Measurements from ENCODE around the gene LRIT1. TPM values are rescaled to one million over a fixed set of nuclear protein-coding genes. Genes with fewer than 3 reads are reported as not detected.
"Not testable (repeated sequence)": the region's sequence is repeated elsewhere in the genome, so short reads cannot be mapped to it uniquely, and the experiment has no call there.

The LRIT1 gene
- total RNA-seq, 1 experiment from 2014 or later: not detected

DNA sequence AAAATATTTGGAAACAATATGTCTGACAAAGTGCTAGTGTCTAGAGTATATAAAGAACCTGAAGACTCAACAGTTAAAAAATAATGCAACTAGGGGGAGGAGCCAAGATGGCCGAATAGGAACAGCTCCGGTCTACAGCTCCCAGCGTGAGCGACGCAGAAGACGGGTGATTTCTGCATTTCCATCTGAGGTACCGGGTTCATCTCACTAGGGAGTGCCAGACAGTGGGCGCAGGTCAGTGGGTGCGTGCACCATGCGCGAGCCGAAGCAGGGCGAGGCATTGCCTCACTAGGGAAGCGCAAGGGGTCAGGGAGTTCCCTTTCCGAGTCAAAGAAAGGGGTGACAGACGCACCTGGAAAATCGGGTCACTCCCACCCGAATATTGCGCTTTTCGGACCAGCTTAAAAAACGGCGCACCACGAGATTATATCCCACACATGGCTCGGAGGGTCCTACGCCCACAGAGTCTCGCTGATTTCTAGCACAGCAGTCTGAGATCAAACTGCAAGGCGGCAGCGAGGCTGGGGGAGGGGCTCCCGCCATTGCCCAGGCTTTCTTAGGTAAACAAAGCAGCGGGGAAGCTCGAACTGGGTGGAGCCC is 38.6 kb upstream of the LRIT1 start:
- H3K4me1 Mint-ChIP-seq; ATAC-seq; H3K36me3 Mint-ChIP-seq; POLR2A ChIA-PET; H3K27me3 Mint-ChIP-seq (ENCODE audit: low read depth); H3K27ac Mint-ChIP-seq: not testable (repeated sequence)
- peaks cover 16% of the 10 kb centered on the region; the same call in 1 of the 2 replicates for H3K9me3 Mint-ChIP-seq
- H3K4me3 Mint-ChIP-seq: peak overlapping the region; percentile 82
- DNase-seq (ENCODE audit: low spot score): peak; percentile 72
- CTCF ChIA-PET: interaction anchor here (0.7 to 2.4 kb wide), 4 partner anchors 12 to 269 kb away, joined by 3 to 17 read pairs (median 4); no protein-coding TSS in a partner anchor
- TF ChIP-seq, protein P1, sequence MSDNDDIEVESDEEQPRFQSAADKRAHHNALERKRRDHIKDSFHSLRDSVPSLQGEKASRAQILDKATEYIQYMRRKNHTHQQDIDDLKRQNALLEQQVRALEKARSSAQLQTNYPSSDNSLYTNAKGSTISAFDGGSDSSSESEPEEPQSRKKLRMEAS (CRISPR knock-in tag; IDR thresholded peaks at IDR 0.05): peak; percentile 50; the same call in 1 of the 2 replicates
- TF ChIP-seq, protein P2, sequence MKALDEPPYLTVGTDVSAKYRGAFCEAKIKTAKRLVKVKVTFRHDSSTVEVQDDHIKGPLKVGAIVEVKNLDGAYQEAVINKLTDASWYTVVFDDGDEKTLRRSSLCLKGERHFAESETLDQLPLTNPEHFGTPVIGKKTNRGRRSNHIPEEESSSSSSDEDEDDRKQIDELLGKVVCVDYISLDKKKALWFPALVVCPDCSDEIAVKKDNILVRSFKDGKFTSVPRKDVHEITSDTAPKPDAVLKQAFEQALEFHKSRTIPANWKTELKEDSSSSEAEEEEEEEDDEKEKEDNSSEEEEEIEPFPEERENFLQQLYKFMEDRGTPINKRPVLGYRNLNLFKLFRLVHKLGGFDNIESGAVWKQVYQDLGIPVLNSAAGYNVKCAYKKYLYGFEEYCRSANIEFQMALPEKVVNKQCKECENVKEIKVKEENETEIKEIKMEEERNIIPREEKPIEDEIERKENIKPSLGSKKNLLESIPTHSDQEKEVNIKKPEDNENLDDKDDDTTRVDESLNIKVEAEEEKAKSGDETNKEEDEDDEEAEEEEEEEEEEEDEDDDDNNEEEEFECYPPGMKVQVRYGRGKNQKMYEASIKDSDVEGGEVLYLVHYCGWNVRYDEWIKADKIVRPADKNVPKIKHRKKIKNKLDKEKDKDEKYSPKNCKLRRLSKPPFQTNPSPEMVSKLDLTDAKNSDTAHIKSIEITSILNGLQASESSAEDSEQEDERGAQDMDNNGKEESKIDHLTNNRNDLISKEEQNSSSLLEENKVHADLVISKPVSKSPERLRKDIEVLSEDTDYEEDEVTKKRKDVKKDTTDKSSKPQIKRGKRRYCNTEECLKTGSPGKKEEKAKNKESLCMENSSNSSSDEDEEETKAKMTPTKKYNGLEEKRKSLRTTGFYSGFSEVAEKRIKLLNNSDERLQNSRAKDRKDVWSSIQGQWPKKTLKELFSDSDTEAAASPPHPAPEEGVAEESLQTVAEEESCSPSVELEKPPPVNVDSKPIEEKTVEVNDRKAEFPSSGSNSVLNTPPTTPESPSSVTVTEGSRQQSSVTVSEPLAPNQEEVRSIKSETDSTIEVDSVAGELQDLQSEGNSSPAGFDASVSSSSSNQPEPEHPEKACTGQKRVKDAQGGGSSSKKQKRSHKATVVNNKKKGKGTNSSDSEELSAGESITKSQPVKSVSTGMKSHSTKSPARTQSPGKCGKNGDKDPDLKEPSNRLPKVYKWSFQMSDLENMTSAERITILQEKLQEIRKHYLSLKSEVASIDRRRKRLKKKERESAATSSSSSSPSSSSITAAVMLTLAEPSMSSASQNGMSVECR (CRISPR knock-in tag; IDR thresholded peaks at IDR 0.05; ENCODE audit: borderline replicate concordance): peak; percentile 59; the same call in 1 of the 2 replicates
- TF ChIP-seq SP1 (CRISPR knock-in tag; conservative IDR thresholded peaks at IDR 0.05) (0 out of 2 replicates have a peak, but pooled peaks have one; percentile 16), TEAD1 (CRISPR knock-in tag; IDR thresholded peaks at IDR 0.05) (0 out of 2 replicates have a peak, but pooled peaks have one; percentile 31), FOXK1 (CRISPR knock-in tag; IDR thresholded peaks at IDR 0.05) (peak; percentile 85), FOXP1 (CRISPR knock-in tag; IDR thresholded peaks at IDR 0.05; ENCODE audit: borderline replicate concordance) (peak; percentile 30; the same call in 1 of the 2 replicates)
- TF ChIP-seq, protein P3, sequence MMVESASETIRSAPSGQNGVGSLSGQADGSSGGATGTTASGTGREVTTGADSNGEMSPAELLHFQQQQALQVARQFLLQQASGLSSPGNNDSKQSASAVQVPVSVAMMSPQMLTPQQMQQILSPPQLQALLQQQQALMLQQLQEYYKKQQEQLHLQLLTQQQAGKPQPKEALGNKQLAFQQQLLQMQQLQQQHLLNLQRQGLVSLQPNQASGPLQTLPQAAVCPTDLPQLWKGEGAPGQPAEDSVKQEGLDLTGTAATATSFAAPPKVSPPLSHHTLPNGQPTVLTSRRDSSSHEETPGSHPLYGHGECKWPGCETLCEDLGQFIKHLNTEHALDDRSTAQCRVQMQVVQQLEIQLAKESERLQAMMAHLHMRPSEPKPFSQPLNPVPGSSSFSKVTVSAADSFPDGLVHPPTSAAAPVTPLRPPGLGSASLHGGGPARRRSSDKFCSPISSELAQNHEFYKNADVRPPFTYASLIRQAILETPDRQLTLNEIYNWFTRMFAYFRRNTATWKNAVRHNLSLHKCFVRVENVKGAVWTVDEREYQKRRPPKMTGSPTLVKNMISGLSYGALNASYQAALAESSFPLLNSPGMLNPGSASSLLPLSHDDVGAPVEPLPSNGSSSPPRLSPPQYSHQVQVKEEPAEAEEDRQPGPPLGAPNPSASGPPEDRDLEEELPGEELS (CRISPR knock-in tag; IDR thresholded peaks at IDR 0.05): 0 out of 2 replicates have a peak, but pooled peaks have one; percentile 69
- TF ChIP-seq, protein P4, sequence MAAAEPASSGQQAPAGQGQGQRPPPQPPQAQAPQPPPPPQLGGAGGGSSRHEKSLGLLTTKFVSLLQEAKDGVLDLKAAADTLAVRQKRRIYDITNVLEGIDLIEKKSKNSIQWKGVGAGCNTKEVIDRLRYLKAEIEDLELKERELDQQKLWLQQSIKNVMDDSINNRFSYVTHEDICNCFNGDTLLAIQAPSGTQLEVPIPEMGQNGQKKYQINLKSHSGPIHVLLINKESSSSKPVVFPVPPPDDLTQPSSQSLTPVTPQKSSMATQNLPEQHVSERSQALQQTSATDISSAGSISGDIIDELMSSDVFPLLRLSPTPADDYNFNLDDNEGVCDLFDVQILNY (CRISPR knock-in tag; IDR thresholded peaks at IDR 0.05): peak; percentile 38; the same call in 1 of the 2 replicates
- TF ChIP-seq, protein P5, sequence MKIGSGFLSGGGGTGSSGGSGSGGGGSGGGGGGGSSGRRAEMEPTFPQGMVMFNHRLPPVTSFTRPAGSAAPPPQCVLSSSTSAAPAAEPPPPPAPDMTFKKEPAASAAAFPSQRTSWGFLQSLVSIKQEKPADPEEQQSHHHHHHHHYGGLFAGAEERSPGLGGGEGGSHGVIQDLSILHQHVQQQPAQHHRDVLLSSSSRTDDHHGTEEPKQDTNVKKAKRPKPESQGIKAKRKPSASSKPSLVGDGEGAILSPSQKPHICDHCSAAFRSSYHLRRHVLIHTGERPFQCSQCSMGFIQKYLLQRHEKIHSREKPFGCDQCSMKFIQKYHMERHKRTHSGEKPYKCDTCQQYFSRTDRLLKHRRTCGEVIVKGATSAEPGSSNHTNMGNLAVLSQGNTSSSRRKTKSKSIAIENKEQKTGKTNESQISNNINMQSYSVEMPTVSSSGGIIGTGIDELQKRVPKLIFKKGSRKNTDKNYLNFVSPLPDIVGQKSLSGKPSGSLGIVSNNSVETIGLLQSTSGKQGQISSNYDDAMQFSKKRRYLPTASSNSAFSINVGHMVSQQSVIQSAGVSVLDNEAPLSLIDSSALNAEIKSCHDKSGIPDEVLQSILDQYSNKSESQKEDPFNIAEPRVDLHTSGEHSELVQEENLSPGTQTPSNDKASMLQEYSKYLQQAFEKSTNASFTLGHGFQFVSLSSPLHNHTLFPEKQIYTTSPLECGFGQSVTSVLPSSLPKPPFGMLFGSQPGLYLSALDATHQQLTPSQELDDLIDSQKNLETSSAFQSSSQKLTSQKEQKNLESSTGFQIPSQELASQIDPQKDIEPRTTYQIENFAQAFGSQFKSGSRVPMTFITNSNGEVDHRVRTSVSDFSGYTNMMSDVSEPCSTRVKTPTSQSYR (CRISPR knock-in tag; IDR thresholded peaks at IDR 0.05): peak; percentile 88

DNA sequence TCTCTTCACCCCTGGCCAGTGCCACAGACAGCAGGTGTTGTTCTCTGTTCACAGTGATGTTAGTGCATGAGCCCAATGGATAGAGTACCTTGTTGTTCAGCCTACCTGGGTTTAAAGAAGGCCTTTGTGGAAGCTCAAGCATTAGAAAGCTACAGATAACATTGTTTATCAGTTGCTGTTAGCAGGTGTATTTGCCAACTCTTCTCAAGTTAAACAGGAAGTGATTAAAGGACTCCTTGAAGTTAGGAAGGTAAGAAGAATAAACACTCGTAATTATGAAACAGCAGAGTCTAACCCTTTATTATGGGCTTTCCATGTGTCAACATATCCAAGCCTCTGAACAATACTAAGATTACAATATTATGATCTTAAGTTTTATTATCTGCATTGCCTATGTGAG is 29.4 kb upstream of the LRIT1 start:
- TF ChIP-seq, protein P6, sequence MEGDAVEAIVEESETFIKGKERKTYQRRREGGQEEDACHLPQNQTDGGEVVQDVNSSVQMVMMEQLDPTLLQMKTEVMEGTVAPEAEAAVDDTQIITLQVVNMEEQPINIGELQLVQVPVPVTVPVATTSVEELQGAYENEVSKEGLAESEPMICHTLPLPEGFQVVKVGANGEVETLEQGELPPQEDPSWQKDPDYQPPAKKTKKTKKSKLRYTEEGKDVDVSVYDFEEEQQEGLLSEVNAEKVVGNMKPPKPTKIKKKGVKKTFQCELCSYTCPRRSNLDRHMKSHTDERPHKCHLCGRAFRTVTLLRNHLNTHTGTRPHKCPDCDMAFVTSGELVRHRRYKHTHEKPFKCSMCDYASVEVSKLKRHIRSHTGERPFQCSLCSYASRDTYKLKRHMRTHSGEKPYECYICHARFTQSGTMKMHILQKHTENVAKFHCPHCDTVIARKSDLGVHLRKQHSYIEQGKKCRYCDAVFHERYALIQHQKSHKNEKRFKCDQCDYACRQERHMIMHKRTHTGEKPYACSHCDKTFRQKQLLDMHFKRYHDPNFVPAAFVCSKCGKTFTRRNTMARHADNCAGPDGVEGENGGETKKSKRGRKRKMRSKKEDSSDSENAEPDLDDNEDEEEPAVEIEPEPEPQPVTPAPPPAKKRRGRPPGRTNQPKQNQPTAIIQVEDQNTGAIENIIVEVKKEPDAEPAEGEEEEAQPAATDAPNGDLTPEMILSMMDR (IDR thresholded peaks at IDR 0.05): no peak
- TF ChIP-seq NFE2L1 (CRISPR knock-in tag; IDR thresholded peaks at IDR 0.05): no peak
- TF ChIP-seq EMX1 (CRISPR knock-in tag; IDR thresholded peaks at IDR 0.05): no peak
- H3K27ac Mint-ChIP-seq: no peak overlapping the region
- DNase-seq (ENCODE audit: low spot score) (no peak), ATAC-seq (no peak)
- no peaks in the 10 kb centered on the region for H3K9me3 Mint-ChIP-seq
- CTCF ChIA-PET: interaction anchor here (7.0 kb wide), 1 partner anchor 267 kb away, joined by 261 read pairs; no protein-coding TSS in a partner anchor
- H3K36me3 Mint-ChIP-seq: no peaks in the 10 kb centered on the region
- POLR2A ChIA-PET: no interaction called here
- peaks cover 9% of the 10 kb centered on the region for H3K4me1 Mint-ChIP-seq
- H3K4me3 Mint-ChIP-seq: no peak overlapping the region
- peaks cover 5% of the 10 kb centered on the region for H3K27me3 Mint-ChIP-seq (ENCODE audit: low read depth)
